Fibroblast of upper back skin (primary cell): ENCODE results near the gene TRMO.

ENCODE experiments used
- DNase-seq: peaks from one replicate; pipeline ENCODE4 v3.0.0-alpha.2; 2013

TRMO gene

DNA sequence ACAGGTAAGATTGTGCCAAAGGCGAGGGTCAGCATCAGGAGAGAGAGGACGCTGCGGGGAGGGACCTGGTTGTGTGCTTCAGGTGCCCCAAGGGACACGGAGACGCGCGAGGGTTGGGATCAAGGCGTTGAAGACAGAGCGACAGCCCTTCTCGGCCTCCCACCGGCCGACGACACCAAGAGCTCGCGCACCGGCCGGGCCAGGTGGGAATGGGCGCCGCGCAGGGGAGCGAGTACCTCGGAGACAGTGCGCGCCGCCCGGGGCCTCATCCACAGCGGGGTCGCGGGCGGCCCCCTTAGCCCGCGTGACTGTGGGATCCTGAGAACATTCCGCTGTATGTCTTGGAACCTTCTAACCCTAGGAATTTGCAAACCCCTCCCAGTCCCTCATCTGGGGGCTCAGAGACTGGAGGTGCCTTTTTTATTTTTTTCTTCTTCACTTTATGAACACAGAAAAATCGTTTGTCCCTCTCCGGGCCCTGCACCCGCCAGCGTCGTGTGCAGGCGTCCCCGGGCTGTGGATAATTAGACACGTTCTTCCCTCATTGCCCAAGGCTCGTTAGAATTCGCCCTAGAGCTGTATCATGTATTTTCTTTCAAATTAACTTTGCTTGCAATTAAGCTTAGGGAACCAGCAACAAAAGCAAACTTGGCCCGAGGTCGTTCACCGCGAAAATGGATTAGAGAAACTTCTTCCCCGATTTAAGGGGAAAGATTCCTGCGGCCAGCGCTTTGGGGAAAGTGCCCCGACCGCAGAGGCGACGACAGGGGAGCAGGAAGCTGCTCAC is 64.5 kb downstream of the TRMO start:
- DNase-seq = no peak

- no peak for DNase-seq
These were observed 65.3 kb downstream of the TRMO start for GRCh38 chr9:97856857-97857605.

GRCh38 chr9:97855899-97856298 is 66.4 kb downstream of the TRMO start:
- DNase-seq = no peak

GRCh38 chr9:97855486-97855875 is 66.8 kb downstream of the TRMO start:
- no peak for DNase-seq

GRCh38 chr9:97854696-97855485 is 67.4 kb downstream of the TRMO start:
- DNase-seq = no peak
